Activated CD8-positive, alpha-beta T cell treated with anti-CD3 and anti-CD28 coated beads for 36 hours (primary cell): ENCODE measurements around the gene CREB3. TPM values are rescaled to one million over a fixed set of nuclear protein-coding genes. Genes with fewer than 3 reads are reported as not detected.

ENCODE experiments used
- ATAC-seq: fragments of 200-7000 bp; cut with Tn5 transposase; one replicate; pipeline ENCODE4 v1.10.0; 2021; ENCODE audit warnings: mild to moderate bottlenecking, moderate library complexity
- CTCF ChIA-PET: fragments of 350-600 bp; sonication (Branson Sonifier 250); formaldehyde crosslinking; loops from one replicate; lab custom pipeline; 2021; ENCODE audit warnings: antibody characterized with exemption; lab: Charles Lee
- POLR2A ChIA-PET: fragments of 350-600 bp; sonication (Branson Sonifier 250); formaldehyde crosslinking; loops from one replicate; lab custom pipeline; 2021; ENCODE audit warnings: antibody characterized with exemption; lab: Charles Lee
- DNase-seq: peaks from one replicate; pipeline ENCODE4 v3.0.0-alpha.2; 2020
- H3K27ac Mint-ChIP-seq: one replicate; pipeline ENCODE4 v1.8.0; 2021; ENCODE audit warnings: mild to moderate bottlenecking, mixed read lengths
- H3K27me3 Mint-ChIP-seq: one replicate; pipeline ENCODE4 v1.8.0; 2021; ENCODE audit warnings: mixed read lengths
- H3K36me3 Mint-ChIP-seq: one replicate; pipeline ENCODE4 v1.8.0; 2021; ENCODE audit warnings: low read depth, mixed read lengths
- H3K4me1 Mint-ChIP-seq: one replicate; pipeline ENCODE4 v1.8.0; 2021; ENCODE audit warnings: low read depth, mixed read lengths
- H3K4me3 Mint-ChIP-seq: one replicate; pipeline ENCODE4 v1.8.0; 2021; ENCODE audit warnings: mild to moderate bottlenecking, moderate library complexity, mixed read lengths
- H3K9me3 Mint-ChIP-seq: one replicate; pipeline ENCODE4 v1.8.0; 2021; ENCODE audit warnings: mixed read lengths
- intact Hi-C: fragments of 100-400 bp; cut with micrococcal nuclease; formaldehyde crosslinking; loops from one replicate; pipeline ENCODE4 v1.10.0; 2022
- total RNA-seq, 2 experiments: library from RNA; stranded (reverse); gene quantifications; one replicate each; pipeline ENCODE4 v1.2.3, GENCODE V29; 2021
- TF ChIP-seq, protein P1 (sequence below): fragments of 200-600 bp; IDR thresholded peaks from one replicate; pipeline ENCODE4 v1.8.0; 2022; ENCODE audit warnings: antibody characterized with exemption, mild to moderate bottlenecking

The CREB3 gene
- total RNA-seq, 2 experiments from 2014 or later = 22.3 to 22.4 TPM

DNA sequence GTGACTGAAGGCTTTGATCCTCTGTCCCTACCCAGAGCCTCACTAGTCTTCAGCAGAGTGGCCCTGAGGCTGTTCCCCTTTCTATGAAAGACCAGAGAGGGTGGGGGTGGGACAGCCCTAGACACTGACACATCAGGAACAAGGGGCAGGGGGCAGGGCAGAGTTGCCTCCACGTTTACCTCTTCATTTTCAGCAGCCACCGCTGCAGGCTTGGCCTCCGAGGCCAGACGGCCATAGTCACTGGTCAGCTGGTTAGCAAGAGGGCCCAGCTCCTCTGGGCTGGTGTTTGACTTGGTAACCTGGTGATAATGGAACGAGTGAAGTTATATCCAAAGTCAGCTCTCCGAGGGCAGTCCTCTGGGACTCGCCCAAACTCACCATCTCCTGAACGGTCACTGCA lies 27.1 kb upstream of the CREB3 start:
- TF ChIP-seq, protein P1, sequence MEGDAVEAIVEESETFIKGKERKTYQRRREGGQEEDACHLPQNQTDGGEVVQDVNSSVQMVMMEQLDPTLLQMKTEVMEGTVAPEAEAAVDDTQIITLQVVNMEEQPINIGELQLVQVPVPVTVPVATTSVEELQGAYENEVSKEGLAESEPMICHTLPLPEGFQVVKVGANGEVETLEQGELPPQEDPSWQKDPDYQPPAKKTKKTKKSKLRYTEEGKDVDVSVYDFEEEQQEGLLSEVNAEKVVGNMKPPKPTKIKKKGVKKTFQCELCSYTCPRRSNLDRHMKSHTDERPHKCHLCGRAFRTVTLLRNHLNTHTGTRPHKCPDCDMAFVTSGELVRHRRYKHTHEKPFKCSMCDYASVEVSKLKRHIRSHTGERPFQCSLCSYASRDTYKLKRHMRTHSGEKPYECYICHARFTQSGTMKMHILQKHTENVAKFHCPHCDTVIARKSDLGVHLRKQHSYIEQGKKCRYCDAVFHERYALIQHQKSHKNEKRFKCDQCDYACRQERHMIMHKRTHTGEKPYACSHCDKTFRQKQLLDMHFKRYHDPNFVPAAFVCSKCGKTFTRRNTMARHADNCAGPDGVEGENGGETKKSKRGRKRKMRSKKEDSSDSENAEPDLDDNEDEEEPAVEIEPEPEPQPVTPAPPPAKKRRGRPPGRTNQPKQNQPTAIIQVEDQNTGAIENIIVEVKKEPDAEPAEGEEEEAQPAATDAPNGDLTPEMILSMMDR = no peak
- POLR2A ChIA-PET = interaction anchor here (1.1 kb wide), 1 partner anchor 108 kb away, joined by 4 read pairs; no protein-coding TSS in a partner anchor

DNA sequence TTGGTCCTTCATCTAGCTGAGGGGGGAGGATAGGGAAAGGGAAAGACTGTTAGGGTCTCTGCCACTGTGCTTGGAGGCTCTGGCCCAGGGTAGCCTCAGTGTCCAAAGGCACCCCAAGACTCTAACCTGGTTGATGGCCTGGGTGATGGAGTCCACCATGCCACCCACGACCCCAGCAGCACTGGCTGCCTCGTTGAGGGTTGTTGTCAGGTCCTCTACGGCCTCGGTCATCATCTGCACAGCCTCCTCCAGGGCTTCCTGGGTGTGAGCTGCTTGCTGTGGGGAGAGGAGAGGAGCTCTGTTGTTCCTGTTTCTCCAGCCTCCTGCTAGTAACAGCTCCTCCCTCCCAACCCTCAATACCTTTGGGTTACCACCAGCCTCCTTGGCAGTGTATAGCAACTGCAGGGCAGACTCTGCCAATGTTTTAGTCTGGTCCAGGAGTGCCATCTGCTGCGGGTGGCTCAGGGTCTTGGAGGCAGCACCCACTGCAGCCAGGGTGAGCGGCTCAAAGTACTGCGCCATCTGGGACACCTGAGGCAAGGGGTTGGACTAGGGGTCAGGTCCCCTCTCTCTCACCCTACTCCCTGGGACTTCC lies 26.5 kb upstream of the CREB3 start:
- Mint-ChIP-seq H3K4me3 (no peak overlapping the region), H3K9me3 (no peaks in the 10 kb centered on the region), H3K27ac (peak overlapping the region; percentile 20), H3K4me1 (no peaks in the 10 kb centered on the region), H3K27me3 (no peaks in the 10 kb centered on the region), H3K36me3 (peaks cover 54% of the 10 kb centered on the region)
- DNase-seq (no peak), ATAC-seq (no peak)
- intact Hi-C loops = no loop called here
- ChIA-PET CTCF (interaction anchor here (0.8 to 15.2 kb wide), 2 partner anchors 10 to 95 kb away, joined by 3 to 121 read pairs; no protein-coding TSS in a partner anchor), POLR2A (interaction anchor here (1.1 kb wide), 1 partner anchor 107 kb away, joined by 4 read pairs; no protein-coding TSS in a partner anchor)
- TF ChIP-seq, protein P1 = no peak

More for the DNA sequence above, 27.1 kb upstream of the CREB3 start:
- Mint-ChIP-seq H3K36me3 (peaks cover 48% of the 10 kb centered on the region), H3K27me3 (no peaks in the 10 kb centered on the region), H3K4me3 (no peak overlapping the region), H3K4me1 (no peaks in the 10 kb centered on the region), H3K9me3 (no peaks in the 10 kb centered on the region), H3K27ac (no peak overlapping the region)
- DNase-seq = no peak
- CTCF ChIA-PET = interaction anchor here (0.8 to 15.2 kb wide), 2 partner anchors 9 to 94 kb away, joined by 3 to 121 read pairs; no protein-coding TSS in a partner anchor
- no peak for ATAC-seq
- intact Hi-C loops = no loop called here

DNA sequence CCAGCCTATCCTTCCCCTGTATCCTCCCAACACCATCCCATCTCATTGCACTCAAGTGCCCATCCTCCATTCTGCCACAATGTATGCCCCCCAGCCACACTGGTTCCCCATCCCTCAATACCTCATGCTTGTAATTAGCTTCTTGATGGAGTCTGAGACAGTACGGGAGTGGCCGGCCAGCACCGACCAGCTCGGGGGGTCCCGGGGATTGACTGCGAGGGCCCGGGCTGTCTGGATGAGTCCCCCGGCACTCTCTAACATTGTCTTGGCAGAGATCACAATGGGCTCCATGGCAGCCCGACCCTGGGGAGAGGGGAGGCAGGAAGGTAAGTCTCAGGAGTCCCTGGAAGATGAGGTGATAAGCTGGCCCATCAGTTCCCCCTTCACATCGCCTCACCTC lies 25.5 kb upstream of the CREB3 start:
- DNase-seq (no peak), ATAC-seq (no peak)
- POLR2A ChIA-PET = no interaction called here
- Mint-ChIP-seq H3K9me3 (no peaks in the 10 kb centered on the region), H3K36me3 (peaks cover 60% of the 10 kb centered on the region), H3K27me3 (no peaks in the 10 kb centered on the region), H3K4me1 (peaks cover under 1% of the 10 kb centered on the region), H3K27ac (no peak overlapping the region), H3K4me3 (no peak overlapping the region)
- TF ChIP-seq, protein P1 = no peak
- intact Hi-C loops = no loop called here
- CTCF ChIA-PET = interaction anchor here (0.9 to 15.2 kb wide), 3 partner anchors 11 to 20 kb away, joined by 3 to 121 read pairs (median 4); no protein-coding TSS in a partner anchor

DNA sequence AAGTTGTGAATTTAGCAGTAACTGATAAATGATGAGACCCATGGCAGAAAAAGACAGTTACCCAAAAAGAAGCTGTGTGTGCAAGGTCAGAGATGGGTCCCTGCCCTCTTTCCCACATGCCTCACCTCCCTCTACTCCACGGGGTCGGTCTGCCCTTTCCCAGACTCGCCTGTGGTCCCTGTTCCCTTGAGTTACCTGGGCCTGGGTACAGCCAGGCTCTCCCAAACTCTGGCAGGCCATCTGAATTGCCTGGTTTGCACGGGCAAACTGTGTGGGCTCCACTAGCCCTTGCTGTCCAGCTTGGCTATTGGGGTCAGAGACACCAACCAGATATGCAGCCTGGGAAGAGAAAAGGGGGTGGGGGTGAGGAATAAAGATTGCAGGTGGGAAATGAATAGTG lies 24.3 kb upstream of the CREB3 start:
- Mint-ChIP-seq H3K4me3 (no peak overlapping the region), H3K27ac (peak overlapping the region; percentile 3), H3K27me3 (no peaks in the 10 kb centered on the region), H3K4me1 (peaks cover 4% of the 10 kb centered on the region), H3K9me3 (no peaks in the 10 kb centered on the region), H3K36me3 (peaks cover 58% of the 10 kb centered on the region)
- DNase-seq (no peak), ATAC-seq (no peak)
- intact Hi-C loops = no loop called here
- TF ChIP-seq, protein P1 = no peak
- CTCF ChIA-PET = interaction anchor here (0.9 to 15.2 kb wide), 2 partner anchors 12 to 16 kb away, joined by 3 to 121 read pairs; no protein-coding TSS in a partner anchor
- POLR2A ChIA-PET = interaction anchor here (0.9 to 1.6 kb wide), 2 partner anchors 11 to 13 kb away, joined by 3 to 4 read pairs; no protein-coding TSS in a partner anchor
